Keratinocyte (primary cell): ENCODE data around the gene SUMO4.

Source experiments
- CTCF ChIP-seq, 3 experiments: IDR thresholded peaks in 1 of 3; conservative IDR thresholded peaks in 1 of 3; optimal IDR thresholded peaks in 1 of 3; 2 replicates in 2 of 3; 3 replicates in 1 of 3; pipeline versions ENCODE3 to v1.5.1; 2011; ENCODE audit warnings: low read length in 3 of 3, mild to moderate bottlenecking in 3 of 3, moderate library complexity in 2 of 3, control low read depth in 1 of 3, inconsistent platforms in 1 of 3; ENCODE audit not compliant: insufficient read depth in 2 of 3; ENCODE audit errors: extremely low read depth in 1 of 3
- EZH2 ChIP-seq: IDR thresholded peaks from one replicate; pipeline ENCODE4 v1.6.1; 2012; ENCODE audit warnings: inconsistent platforms, mild to moderate bottlenecking, low read length, moderate library complexity

GRCh38 chr6:149364557-149364956, 35.5 kb upstream of the SUMO4 start:
- no peak for TF ChIP-seq CTCF (optimal IDR thresholded peaks at IDR 0.05 in 1 of 3, IDR thresholded peaks at IDR 0.05 in 1 of 3, conservative IDR thresholded peaks at IDR 0.05 in 1 of 3; ENCODE audit: extremely low read depth in 1 of 3, insufficient read depth in 2 of 3, low read length in 3 of 3)
- TF ChIP-seq EZH2 = no peak
